Measurements from ENCODE around the gene OTUD3. TPM values are rescaled to one million over a fixed set of nuclear protein-coding genes. Genes with fewer than 3 reads are reported as not detected.

OTUD3 gene
- polyA plus RNA-seq, 1 donor (not counting 4 experiments of a cell fraction or from before 2014, with no cell fraction given): 7.0 TPM

DNA sequence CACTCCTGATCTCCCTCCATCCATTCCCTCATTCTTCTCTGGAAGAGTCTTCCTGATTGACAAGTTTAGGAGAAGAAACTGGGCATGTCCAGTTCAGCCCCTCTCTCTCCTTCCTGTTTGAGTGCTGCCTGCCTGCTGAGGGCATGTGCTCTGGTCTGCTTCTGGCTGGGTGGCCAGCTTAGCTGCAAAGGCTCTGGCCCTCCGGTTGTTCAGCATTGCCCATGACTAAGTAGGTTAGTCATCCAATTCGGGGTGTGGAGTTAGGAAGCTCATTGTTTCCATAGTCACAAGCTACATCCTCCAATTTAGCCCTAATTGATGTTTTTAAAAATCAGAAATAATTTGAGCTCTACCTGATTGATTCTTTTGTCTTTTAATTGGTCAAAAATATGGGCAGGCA is 66.8 kb downstream of the OTUD3 start:
- Histone ChIP-seq H3K4me2 (ENCODE audit: control insufficient read depth, extremely low read depth, insufficient read depth, low read depth, low read length) (no peak overlapping the region), H3K36me3 (ENCODE audit: control insufficient read depth in 2 of 2, extremely low read depth in 1 of 2, insufficient read depth in 2 of 2, low read length in 2 of 2) (no peaks in the 10 kb centered on the region), H3K27me3 (ENCODE audit: control insufficient read depth, extremely low read depth, insufficient read depth, low read length) (no peaks in the 10 kb centered on the region), H3K9ac (ENCODE audit: control insufficient read depth, extremely low read depth, insufficient read depth, low read length) (no peak overlapping the region), H3K9me1 (ENCODE audit: control insufficient read depth, extremely low read depth, insufficient read depth, low read length) (no peaks in the 10 kb centered on the region), H3K79me2 (ENCODE audit: control insufficient read depth, insufficient read depth, low read length) (no peaks in the 10 kb centered on the region), H3K4me3 (ENCODE audit: control insufficient read depth in 2 of 3, extremely low read depth in 1 of 3, insufficient read depth in 2 of 3, low read depth in 1 of 3, low read length in 3 of 3) (no peak overlapping the region), H2AFZ (ENCODE audit: control insufficient read depth, low read length) (peak overlapping the region; percentile 74), H3K9me3 (ENCODE audit: control insufficient read depth, low read depth, low read length) (no peaks in the 10 kb centered on the region), H3K27ac (ENCODE audit: control insufficient read depth, insufficient read depth, low read length) (no peak overlapping the region), H3K4me1 (ENCODE audit: control insufficient read depth, extremely low read depth, insufficient read depth, low read length) (peaks cover 6% of the 10 kb centered on the region), H4K20me1 (ENCODE audit: control insufficient read depth, extremely low read depth, insufficient read depth, low read length) (no peaks in the 10 kb centered on the region)
- TF ChIP-seq, protein P1, sequence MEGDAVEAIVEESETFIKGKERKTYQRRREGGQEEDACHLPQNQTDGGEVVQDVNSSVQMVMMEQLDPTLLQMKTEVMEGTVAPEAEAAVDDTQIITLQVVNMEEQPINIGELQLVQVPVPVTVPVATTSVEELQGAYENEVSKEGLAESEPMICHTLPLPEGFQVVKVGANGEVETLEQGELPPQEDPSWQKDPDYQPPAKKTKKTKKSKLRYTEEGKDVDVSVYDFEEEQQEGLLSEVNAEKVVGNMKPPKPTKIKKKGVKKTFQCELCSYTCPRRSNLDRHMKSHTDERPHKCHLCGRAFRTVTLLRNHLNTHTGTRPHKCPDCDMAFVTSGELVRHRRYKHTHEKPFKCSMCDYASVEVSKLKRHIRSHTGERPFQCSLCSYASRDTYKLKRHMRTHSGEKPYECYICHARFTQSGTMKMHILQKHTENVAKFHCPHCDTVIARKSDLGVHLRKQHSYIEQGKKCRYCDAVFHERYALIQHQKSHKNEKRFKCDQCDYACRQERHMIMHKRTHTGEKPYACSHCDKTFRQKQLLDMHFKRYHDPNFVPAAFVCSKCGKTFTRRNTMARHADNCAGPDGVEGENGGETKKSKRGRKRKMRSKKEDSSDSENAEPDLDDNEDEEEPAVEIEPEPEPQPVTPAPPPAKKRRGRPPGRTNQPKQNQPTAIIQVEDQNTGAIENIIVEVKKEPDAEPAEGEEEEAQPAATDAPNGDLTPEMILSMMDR (optimal IDR thresholded peaks at IDR 0.05 in 1 of 3, IDR thresholded peaks at IDR 0.05 in 1 of 3, conservative IDR thresholded peaks at IDR 0.05 in 1 of 3; ENCODE audit: extremely low read depth in 1 of 3, insufficient read depth in 2 of 3, low read length in 3 of 3): no peak
- no peak for TF ChIP-seq EZH2 (IDR thresholded peaks at IDR 0.05; ENCODE audit: low read length)
- DNase-seq (ENCODE audit: low read depth, low spot score) (peak; percentile 63), FAIRE-seq (peak; percentile 82)
- dilution Hi-C loops (cut with MboI; ENCODE audit: extremely low pct_ligation_motif_present, low sequenced_read_pairs): no loop called here

DNA sequence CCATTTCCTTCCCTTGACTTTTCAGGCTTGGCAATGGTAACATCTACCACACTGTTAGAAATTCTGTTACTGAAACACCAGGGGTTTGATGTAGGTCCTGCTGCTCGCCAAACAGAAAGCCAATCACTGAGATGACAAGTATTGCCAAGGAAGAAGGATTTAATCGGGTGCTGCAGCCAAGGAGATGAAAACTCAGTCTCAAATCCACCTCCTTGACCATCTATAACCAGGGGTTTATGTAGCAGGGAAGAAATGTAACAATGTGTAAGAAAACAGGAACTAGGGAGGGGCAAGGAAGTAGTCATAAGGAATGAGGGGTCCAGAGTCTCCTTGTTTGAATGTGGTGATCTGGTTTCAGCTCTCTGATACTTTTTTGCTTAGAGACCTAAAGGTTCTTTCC is 71.9 kb downstream of the OTUD3 start:
- H3K9ac ChIP-seq (ENCODE audit: control insufficient read depth, extremely low read depth, insufficient read depth, low read length): no peak overlapping the region
- no peaks in the 10 kb centered on the region for H3K9me3 ChIP-seq (ENCODE audit: control insufficient read depth, low read depth, low read length)
- H3K4me3 ChIP-seq (ENCODE audit: control insufficient read depth in 2 of 3, extremely low read depth in 1 of 3, insufficient read depth in 2 of 3, low read depth in 1 of 3, low read length in 3 of 3): no peak overlapping the region
- no peak overlapping the region for H3K4me2 ChIP-seq (ENCODE audit: control insufficient read depth, extremely low read depth, insufficient read depth, low read depth, low read length)
- H3K9me1 ChIP-seq (ENCODE audit: control insufficient read depth, extremely low read depth, insufficient read depth, low read length): no peaks in the 10 kb centered on the region
- peaks cover 4% of the 10 kb centered on the region for H3K27me3 ChIP-seq (ENCODE audit: control insufficient read depth, extremely low read depth, insufficient read depth, low read length)
- H4K20me1 ChIP-seq (ENCODE audit: control insufficient read depth, extremely low read depth, insufficient read depth, low read length): no peaks in the 10 kb centered on the region
- H3K27ac ChIP-seq (ENCODE audit: control insufficient read depth, insufficient read depth, low read length): no peak overlapping the region
- no peaks in the 10 kb centered on the region for H3K79me2 ChIP-seq (ENCODE audit: control insufficient read depth, insufficient read depth, low read length)
- peaks cover under 1% of the 10 kb centered on the region for H3K4me1 ChIP-seq (ENCODE audit: control insufficient read depth, extremely low read depth, insufficient read depth, low read length)
- FAIRE-seq (no peak), DNase-seq (ENCODE audit: low read depth, low spot score) (no peak)
- TF ChIP-seq EZH2 (IDR thresholded peaks at IDR 0.05; ENCODE audit: low read length): no peak
- TF ChIP-seq, protein P1 (optimal IDR thresholded peaks at IDR 0.05 in 1 of 3, IDR thresholded peaks at IDR 0.05 in 1 of 3, conservative IDR thresholded peaks at IDR 0.05 in 1 of 3; ENCODE audit: extremely low read depth in 1 of 3, insufficient read depth in 2 of 3, low read length in 3 of 3): no peak
- H3K36me3 ChIP-seq (ENCODE audit: control insufficient read depth in 2 of 2, extremely low read depth in 1 of 2, insufficient read depth in 2 of 2, low read length in 2 of 2): no peaks in the 10 kb centered on the region
- no peak overlapping the region for H2AFZ ChIP-seq (ENCODE audit: control insufficient read depth, low read length)
- dilution Hi-C loops (cut with MboI; ENCODE audit: extremely low pct_ligation_motif_present, low sequenced_read_pairs): no loop called here

All from keratinocyte (primary cell).